NCI-H187 treated with DMSO at 0.1 percent for 48 hours (cell line): ENCODE measurements around the gene CHST14.

Experiments used
- DNase-seq: peaks from one replicate; lab custom pipeline; 2025; lab: John Stamatoyannopoulos, UW

Gene CHST14

GRCh38 chr15:40489274-40490175, 18.7 kb downstream of the CHST14 start:
- DNase-seq: no peak

DNA sequence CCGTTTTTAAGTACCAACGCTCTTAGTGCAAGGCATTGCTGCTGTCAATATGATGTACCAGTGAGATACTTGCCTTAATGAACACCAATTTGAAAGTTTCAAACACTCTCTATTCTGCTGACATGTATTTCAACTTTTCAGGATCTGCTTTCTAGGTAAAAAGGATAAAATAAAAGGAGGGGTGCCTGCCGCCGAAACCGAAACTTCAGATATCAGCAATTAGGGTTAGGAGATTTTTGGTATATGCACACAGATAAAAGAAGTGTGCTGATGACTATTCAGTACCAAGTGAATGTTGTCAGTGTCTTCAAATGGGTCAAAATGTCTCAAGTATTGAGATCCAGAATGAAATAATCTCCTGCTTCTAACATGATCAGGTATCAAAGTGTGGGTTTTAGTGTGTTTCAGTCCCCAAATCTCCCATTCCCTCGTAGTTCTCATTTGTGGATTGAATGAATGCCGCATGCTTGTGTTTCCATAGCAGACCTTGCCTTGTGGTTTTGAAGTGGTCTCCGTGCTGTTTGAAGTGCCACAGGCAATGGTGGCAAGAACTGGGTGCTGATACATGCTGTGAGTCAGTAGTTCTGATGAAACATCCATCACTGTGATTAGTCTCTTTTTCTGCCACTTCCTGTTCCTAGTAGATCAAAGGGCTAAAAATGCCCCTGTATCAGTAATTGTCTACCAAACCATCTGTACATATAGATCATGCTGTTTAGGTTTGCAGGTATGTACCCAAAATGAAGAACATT, 22.5 kb downstream of the CHST14 start:
- no peak for DNase-seq

DNA sequence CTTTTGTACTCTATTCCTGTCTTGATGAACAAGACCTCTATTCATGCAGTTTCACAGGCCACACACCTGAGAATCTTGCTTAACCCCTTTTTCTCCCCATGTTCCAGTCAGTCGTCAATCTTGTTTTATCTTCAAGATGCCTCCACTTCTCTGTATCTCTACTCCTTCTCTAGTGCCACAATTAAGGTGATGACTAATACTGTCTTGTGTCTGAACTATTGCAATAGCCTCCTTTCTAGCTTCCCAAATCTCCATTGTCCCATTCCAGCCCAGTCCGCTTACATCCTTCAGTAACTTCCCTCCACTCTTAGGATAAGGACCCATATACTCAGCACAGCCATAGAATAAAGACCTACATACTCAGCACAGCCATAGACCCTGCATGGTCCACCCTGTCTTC, 24.7 kb downstream of the CHST14 start:
- no peak for DNase-seq

DNA sequence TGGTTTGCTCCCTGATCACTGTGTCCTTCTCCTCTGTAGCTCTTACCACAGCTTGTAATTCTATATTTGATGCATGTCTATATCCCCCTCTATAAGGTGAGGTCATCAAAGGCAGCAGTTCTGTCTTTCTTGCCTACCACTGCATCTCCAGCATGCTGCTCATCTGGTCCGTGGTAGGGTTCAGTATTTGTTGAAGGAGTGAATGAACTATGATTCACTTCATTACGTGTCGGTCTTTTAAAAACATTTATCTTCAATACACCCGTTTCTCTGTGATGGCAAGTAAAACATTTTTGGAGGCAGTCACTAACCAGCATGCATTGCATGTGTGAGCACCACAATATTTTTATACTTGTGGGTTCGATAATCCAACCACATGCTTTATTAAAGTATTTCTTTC, 27.6 kb downstream of the CHST14 start:
- no peak for DNase-seq

DNA sequence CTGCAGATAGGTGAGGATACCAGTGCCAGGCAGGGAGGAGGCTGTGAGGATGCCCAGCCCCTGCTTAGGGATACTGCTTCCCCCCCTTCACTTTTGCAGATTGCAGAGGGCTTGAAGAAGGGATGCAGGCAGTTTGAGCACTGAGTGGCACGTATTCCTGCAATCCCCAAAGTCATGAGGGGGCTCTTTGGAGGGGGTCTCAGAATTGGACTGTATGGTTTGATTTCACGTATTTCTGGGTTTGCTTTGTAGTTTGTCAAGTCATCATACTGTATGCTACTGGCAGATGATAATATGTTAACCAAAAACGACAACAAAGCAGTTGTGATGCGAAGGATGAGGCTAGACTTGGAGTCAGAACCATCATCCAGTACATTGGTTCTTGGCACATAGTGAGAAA, 28.1 kb downstream of the CHST14 start:
- DNase-seq: no peak

GRCh38 chr15:40499931-40500330, 29.1 kb downstream of the CHST14 start:
- DNase-seq: no peak

DNA sequence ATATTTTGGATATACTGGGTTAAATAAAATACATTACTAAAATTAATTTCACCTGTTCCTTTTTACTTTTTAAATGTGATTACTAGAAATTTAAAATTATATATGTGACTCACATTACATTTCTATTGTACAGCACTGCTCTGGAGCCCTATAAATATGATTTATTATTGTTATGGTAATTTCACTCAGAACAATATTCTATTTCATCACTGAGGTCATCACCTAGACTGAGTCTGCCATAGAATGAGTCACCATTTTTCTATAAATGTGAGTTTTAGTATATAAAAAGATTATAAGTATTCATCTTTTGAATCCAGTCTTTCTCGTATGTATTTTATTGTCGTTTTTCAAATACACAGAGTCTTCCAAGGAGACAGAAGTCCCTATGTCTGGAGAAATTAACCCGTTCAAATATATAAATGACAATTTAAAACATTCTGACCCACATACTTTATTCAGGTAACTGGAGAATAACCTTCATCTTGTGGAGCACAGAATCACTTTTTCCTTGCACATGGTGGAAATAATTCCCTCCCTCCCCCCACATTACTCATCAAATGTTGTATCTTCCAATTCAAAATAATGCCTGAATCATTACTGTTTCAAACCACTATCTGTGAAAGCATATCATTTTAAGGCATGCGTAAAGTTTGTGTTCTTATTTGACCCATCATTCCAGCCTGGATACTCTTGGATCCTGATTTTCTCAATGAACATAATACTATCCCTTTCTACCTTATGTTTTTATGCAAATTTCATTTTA, 30.0 kb downstream of the CHST14 start:
- no peak for DNase-seq

DNA sequence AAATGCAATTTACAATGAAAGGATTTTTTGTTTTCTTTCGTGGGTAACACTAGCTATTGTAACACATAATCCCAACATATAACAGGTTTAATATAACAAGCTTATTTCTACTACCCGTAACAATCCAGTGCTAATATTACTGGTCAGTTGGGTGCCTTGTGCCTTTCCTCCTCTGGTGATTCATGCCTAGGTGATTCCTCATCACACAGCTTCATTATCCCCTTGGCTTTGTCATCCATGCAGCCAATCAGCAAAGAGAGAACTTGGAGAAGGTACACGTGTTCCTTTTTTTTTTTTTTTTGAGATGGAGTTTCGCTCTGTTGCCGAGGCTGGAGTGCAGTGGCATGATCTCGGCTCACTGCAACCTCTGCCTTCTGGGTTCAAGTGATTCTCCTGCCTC, 30.7 kb downstream of the CHST14 start:
- DNase-seq: no peak

GRCh38 chr15:40506964-40507571, 36.3 kb downstream of the CHST14 start:
- no peak for DNase-seq

GRCh38 chr15:40508216-40508615, 37.4 kb downstream of the CHST14 start:
- no peak for DNase-seq

DNA sequence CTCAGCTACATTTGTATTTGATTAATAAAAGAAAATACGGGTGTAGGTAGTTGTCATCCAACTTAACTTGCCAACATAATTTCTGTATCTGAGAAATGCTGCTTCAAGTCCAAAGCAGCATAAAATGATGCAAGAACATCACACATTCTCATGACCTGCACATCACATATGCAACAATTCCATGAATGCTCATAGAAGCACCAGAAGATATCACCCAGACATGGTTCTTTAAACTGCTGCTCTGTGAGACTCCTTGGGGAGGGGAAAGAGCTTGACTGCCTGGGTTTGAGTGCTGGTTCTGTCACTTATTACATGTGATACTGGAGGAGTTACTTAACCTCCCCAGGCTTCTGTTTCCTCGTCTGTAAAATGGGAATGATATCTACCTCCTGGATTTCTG, 39.4 kb downstream of the CHST14 start:
- no peak for DNase-seq

DNA sequence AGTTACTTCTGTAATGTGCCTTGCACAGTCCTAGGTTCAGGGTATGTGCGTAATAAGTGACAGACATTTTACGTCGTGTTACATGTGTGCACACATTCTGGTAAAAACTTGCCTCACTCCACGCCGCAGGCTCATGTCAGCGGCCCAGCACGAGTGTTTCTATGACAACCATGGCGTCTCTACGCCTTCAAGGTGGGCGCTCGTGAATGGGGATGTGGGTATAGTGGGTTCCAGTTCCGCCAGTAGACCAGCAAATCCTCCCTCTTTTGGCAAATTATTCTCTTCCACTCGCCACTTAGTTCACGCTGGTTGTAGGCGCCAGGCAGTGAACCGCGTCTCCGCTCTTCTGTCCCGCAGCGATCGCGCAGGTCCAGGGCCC, 40.3 kb downstream of the CHST14 start:
- DNase-seq: no peak

GRCh38 chr15:40511472-40512133, 40.8 kb downstream of the CHST14 start:
- DNase-seq: no peak

GRCh38 chr15:40512440-40512839, 41.7 kb downstream of the CHST14 start:
- DNase-seq: no peak

GRCh38 chr15:40513609-40514008, 42.8 kb downstream of the CHST14 start:
- no peak for DNase-seq

DNA sequence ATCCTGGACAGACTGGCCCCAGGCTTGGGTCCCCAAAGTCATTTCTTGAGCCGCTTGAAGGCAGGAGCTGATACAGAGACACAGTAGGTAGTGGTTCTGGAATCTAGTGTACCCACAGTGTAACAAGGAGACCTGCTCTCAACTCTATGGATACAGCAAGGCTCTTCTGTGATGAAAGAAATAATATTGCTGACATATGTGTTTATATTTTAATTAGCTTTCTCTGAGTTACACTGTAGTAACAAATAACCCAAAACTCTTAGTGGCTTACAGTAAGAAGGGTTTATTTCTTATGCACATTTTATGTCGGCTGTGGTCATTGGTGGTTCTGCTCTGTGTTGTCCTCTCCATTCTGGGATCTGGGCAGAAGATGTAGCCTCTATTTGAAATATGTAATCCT, 45.5 kb downstream of the CHST14 start:
- no peak for DNase-seq
